BE2C (cell line): ENCODE data around the gene ACSM6.

Experiments
- DNase-seq: peaks from one replicate; pipeline ENCODE4 v3.0.0-alpha.2; 2020
- H3K27me3 ChIP-seq: fragments of 250-450 bp; sonication (Bioruptor Pico); 2 replicates; pipeline ENCODE4 v1.5.1; 2020; ENCODE audit warnings: mild to moderate bottlenecking
- H3K36me3 ChIP-seq: fragments of 250-450 bp; sonication (Bioruptor Pico); 2 replicates; pipeline ENCODE4 v1.5.1; 2020; ENCODE audit warnings: mild to moderate bottlenecking
- H3K4me1 ChIP-seq: fragments of 250-450 bp; sonication (Bioruptor Pico); 2 replicates; pipeline ENCODE4 v1.5.1; 2020
- H3K4me3 ChIP-seq: 2 replicates; pipeline ENCODE4 v1.5.1; 2011; ENCODE audit warnings: low read depth, low read length
- H3K9me3 ChIP-seq: fragments of 250-450 bp; sonication (Bioruptor Pico); 2 replicates; pipeline ENCODE4 v1.5.1; 2020
- CTCF ChIP-seq: IDR thresholded peaks from 2 replicates; pipeline ENCODE4 v1.5.1; 2012; ENCODE audit warnings: mild to moderate bottlenecking, low read depth, low read length

Gene ACSM6

GRCh38 chr10:95267251-95267650, 73.2 kb downstream of the ACSM6 start:
- Histone ChIP-seq H3K4me1 (no peaks in the 10 kb centered on the region), H3K27me3 (no peaks in the 10 kb centered on the region), H3K36me3 (no peaks in the 10 kb centered on the region), H3K4me3 (no peak overlapping the region), H3K9me3 (no peaks in the 10 kb centered on the region)
- no peak for TF ChIP-seq CTCF
- DNase-seq = no peak

GRCh38 chr10:95268438-95268837, 74.4 kb downstream of the ACSM6 start:
- H3K4me3 ChIP-seq = no peak overlapping the region
- H3K4me1 ChIP-seq = no peaks in the 10 kb centered on the region
- no peak for TF ChIP-seq CTCF
- no peaks in the 10 kb centered on the region for H3K27me3 ChIP-seq
- H3K9me3 ChIP-seq = no peaks in the 10 kb centered on the region
- H3K36me3 ChIP-seq = no peaks in the 10 kb centered on the region
- no peak for DNase-seq

- Histone ChIP-seq H3K36me3 (no peaks in the 10 kb centered on the region), H3K4me3 (no peak overlapping the region), H3K9me3 (no peaks in the 10 kb centered on the region), H3K4me1 (no peaks in the 10 kb centered on the region), H3K27me3 (no peaks in the 10 kb centered on the region)
- TF ChIP-seq CTCF = no peak
- no peak for DNase-seq
These were observed 79.6 kb downstream of the ACSM6 start for GRCh38 chr10:95273393-95274312.

GRCh38 chr10:95275726-95276366, 81.8 kb downstream of the ACSM6 start:
- Histone ChIP-seq H3K27me3 (no peaks in the 10 kb centered on the region), H3K4me1 (no peaks in the 10 kb centered on the region), H3K4me3 (no peak overlapping the region), H3K9me3 (no peaks in the 10 kb centered on the region), H3K36me3 (no peaks in the 10 kb centered on the region)
- DNase-seq = no peak
- TF ChIP-seq CTCF = no peak

GRCh38 chr10:95276367-95277200, 82.5 kb downstream of the ACSM6 start:
- no peaks in the 10 kb centered on the region for H3K4me1 ChIP-seq
- H3K36me3 ChIP-seq = no peaks in the 10 kb centered on the region
- TF ChIP-seq CTCF = no peak
- DNase-seq = no peak
- H3K4me3 ChIP-seq = no peak overlapping the region
- H3K27me3 ChIP-seq = no peaks in the 10 kb centered on the region
- H3K9me3 ChIP-seq = no peaks in the 10 kb centered on the region
